HepG2 (cell line): Measurements from ENCODE around the gene GH2. TPM values are rescaled to one million over a fixed set of nuclear protein-coding genes. Genes with fewer than 3 reads are reported as not detected.
"Not testable (repeated sequence)": the region's sequence is repeated elsewhere in the genome, so short reads cannot be mapped to it uniquely, and the experiment has no call there.

Source experiments
- ATAC-seq: fragments of 200-7000 bp; cut with Tn5 transposase; 3 replicates; pipeline ENCODE4 v1.9.1; 2020; ENCODE audit warnings: mild to moderate bottlenecking, moderate library complexity
- BruUV-seq: library from RNA; stranded (reverse); fragments of 400-500 nt; replicated peaks from 2 replicates; lab custom pipeline; 2021; lab: Mats Ljungman, UMichigan
- CTCF ChIA-PET: fragments of 300-600 bp; formaldehyde crosslinking; extraction: SDS; loops from one replicate; lab custom pipeline; 2021; ENCODE audit warnings: low total read pairs, inconsistent platforms, low intra/inter-chr PET ratio; lab: Yijun Ruan, JAX
- POLR2A ChIA-PET: fragments of 350-600 bp; sonication (Branson Sonifier 250); formaldehyde crosslinking; loops from one replicate; lab custom pipeline; 2020; ENCODE audit warnings: antibody characterized with exemption, inconsistent platforms; lab: Yijun Ruan, JAX
- DNase-seq: peaks from one replicate; pipeline ENCODE4 v3.0.0-alpha.2; 2015; ENCODE audit warnings: low spot score
- FAIRE-seq: peaks from 3 replicates; lab custom pipeline; 2011; peaks lifted over from hg19 to GRCh38; lab: Jason Lieb, UNC
- H2AFZ ChIP-seq: one replicate; pipeline ENCODE4 v1.6.1; 2011; ENCODE audit warnings: low read length, inconsistent platforms
- H3K27ac ChIP-seq: fragments of 300-600 bp; 3 replicates; pipeline ENCODE4 v1.8.0; 2011; ENCODE audit warnings: mixed run types, mild to moderate bottlenecking, mixed read lengths, low read length, inconsistent platforms; ENCODE audit not compliant: insufficient read depth; ENCODE audit errors: extremely low read length
- H3K27me3 ChIP-seq, 2 experiments: fragments of 200-600 bp in 1 of 2; 2 replicates in 1 of 2; 3 replicates in 1 of 2; pipeline versions ENCODE4 v1.6.0 to v1.8.0; 2011; ENCODE audit warnings: low read length in 2 of 2, mild to moderate bottlenecking in 2 of 2, moderate library complexity in 2 of 2, inconsistent platforms in 1 of 2; ENCODE audit not compliant: insufficient read depth in 2 of 2, control insufficient read depth in 1 of 2
- H3K36me3 ChIP-seq, 2 experiments: fragments of 200-600 bp in 1 of 2; replicated peaks in 1 of 2; 2 replicates in 1 of 2; 3 replicates in 1 of 2; pipeline versions ENCODE4 v1.5.1 to v1.8.0; 2011; ENCODE audit warnings: low read length in 2 of 2, inconsistent platforms in 1 of 2; ENCODE audit not compliant: insufficient read depth in 2 of 2, control insufficient read depth in 1 of 2
- H3K4me1 ChIP-seq: 2 replicates; pipeline ENCODE4 v1.5.1; 2012; ENCODE audit warnings: low read length, inconsistent platforms; ENCODE audit not compliant: insufficient read depth
- H3K4me2 ChIP-seq: 2 replicates; pipeline ENCODE4 v1.6.0; 2011; ENCODE audit warnings: low read depth, low read length, inconsistent platforms
- H3K4me3 ChIP-seq, 3 experiments: fragments of 200-600 bp in 1 of 3; sonication (generic), shearing (Covaris generic) in 1 of 3; replicated peaks in 1 of 3; 2 replicates each; pipeline ENCODE4 v1.5.1; 2011 to 2016; ENCODE audit warnings: low read length in 3 of 3, inconsistent platforms in 2 of 3, low read depth in 2 of 3, mild to moderate bottlenecking in 2 of 3, control low read depth in 1 of 3, mixed read lengths in 1 of 3; ENCODE audit not compliant: insufficient read depth in 1 of 3
- H3K79me2 ChIP-seq: one replicate; pipeline ENCODE4 v1.6.1; 2011; ENCODE audit warnings: low read length, inconsistent platforms; ENCODE audit not compliant: insufficient read depth
- H3K9ac ChIP-seq: 2 replicates; pipeline ENCODE4 v1.6.0; 2011; ENCODE audit warnings: mild to moderate bottlenecking, low read depth, low read length, inconsistent platforms; ENCODE audit not compliant: insufficient read depth
- H3K9me3 ChIP-seq: 2 replicates; pipeline ENCODE4 v1.5.1; 2012; ENCODE audit warnings: mild to moderate bottlenecking, low read length
- H4K20me1 ChIP-seq: 2 replicates; pipeline ENCODE4 v1.6.0; 2011; ENCODE audit warnings: inconsistent platforms, mild to moderate bottlenecking, low read length, moderate library complexity; ENCODE audit not compliant: insufficient read depth
- ATF5 ChIP-seq: sonication (generic); formaldehyde crosslinking; IDR thresholded peaks from 2 replicates; pipeline ENCODE4 v1.4.0; 2020; ENCODE audit warnings: mild to moderate bottlenecking, low read depth, missing genetic modification reagents
- GFI1 ChIP-seq: sonication (generic); formaldehyde crosslinking; IDR thresholded peaks from 2 replicates; pipeline ENCODE4 v1.5.0; 2020; ENCODE audit warnings: missing genetic modification reagents, mild to moderate bottlenecking, borderline replicate concordance
- NR2C2 ChIP-seq: sonication (generic); formaldehyde crosslinking; IDR thresholded peaks from 2 replicates; pipeline ENCODE4 v1.4.0; 2020; ENCODE audit warnings: missing genetic modification reagents, mild to moderate bottlenecking, moderate library complexity, borderline replicate concordance
- ZNF275 ChIP-seq: sonication (generic); formaldehyde crosslinking; IDR thresholded peaks from 2 replicates; pipeline ENCODE4 v1.8.0; 2022; ENCODE audit warnings: missing genetic modification reagents, mild to moderate bottlenecking, inconsistent platforms, borderline replicate concordance
- ZNF318 ChIP-seq: sonication (generic); formaldehyde crosslinking; IDR thresholded peaks from 2 replicates; pipeline ENCODE4 v1.4.0; 2020; ENCODE audit warnings: mild to moderate bottlenecking, missing genetic modification reagents
- ZNF362 ChIP-seq: sonication (generic); formaldehyde crosslinking; IDR thresholded peaks from 2 replicates; pipeline ENCODE4 v1.4.0; 2020; ENCODE audit warnings: missing genetic modification reagents, mild to moderate bottlenecking, borderline replicate concordance
- ZNF430 ChIP-seq: sonication (generic); formaldehyde crosslinking; IDR thresholded peaks from 2 replicates; pipeline ENCODE4 v1.9.0; 2021; ENCODE audit warnings: mild to moderate bottlenecking, missing genetic modification reagents
- ZNF460 ChIP-seq: sonication (generic); formaldehyde crosslinking; IDR thresholded peaks from 2 replicates; pipeline ENCODE4 v1.5.1; 2020; ENCODE audit warnings: missing genetic modification reagents, mild to moderate bottlenecking, borderline replicate concordance
- ZNF572 ChIP-seq: sonication (generic); formaldehyde crosslinking; IDR thresholded peaks from 2 replicates; pipeline ENCODE4 v1.5.1; 2020; ENCODE audit warnings: mild to moderate bottlenecking, missing genetic modification reagents
- ZNF724P ChIP-seq: sonication (generic); formaldehyde crosslinking; IDR thresholded peaks from 2 replicates; pipeline ENCODE4 v1.8.0; 2022; ENCODE audit warnings: missing genetic modification reagents, borderline replicate concordance
- WGBS: methylation state at CpG from one replicate; pipeline ENCODE4 v1.1.6; 2017; ENCODE audit warnings: low lambda C conversion rate; 5-methylcytosine and 5-hydroxymethylcytosine counted together
- in situ Hi-C: cut with HindIII; loops from 2 replicates; pipeline ENCODE4 v1.10.0; 2017; ENCODE audit warnings: low pct_unique_long_range_greater_than_20kb; ENCODE audit not compliant: extremely low pct_ligation_motif_present
- intact Hi-C: fragments of 100-400 bp; cut with micrococcal nuclease; formaldehyde crosslinking; loops from one replicate; pipeline ENCODE4 v1.10.0; 2022; ENCODE audit not compliant: unreplicated experiment
- polyA plus RNA-seq, 8 experiments: library from polyadenylated mRNA; depleted of rRNA in 3 of 8; stranded (reverse) in 7 of 8; unstranded in 1 of 8; fragments of >200 nt; fragmentation: Illumina TruSeq in 4 of 8; extraction: Trizol in 4 of 8; gene quantifications; 2 replicates each; pipeline versions ENCODE4 v1.2.1 to v1.2.3, GENCODE V29; 2011 to 2016; ENCODE audit warnings: low read depth in 4 of 8, missing spikeins in 1 of 8, mixed read lengths in 1 of 8; ENCODE audit not compliant: insufficient read depth in 1 of 8
- total RNA-seq, 5 experiments: library from RNA; depleted of rRNA; stranded (reverse); fragments of >200 nt; fragmentation: Illumina TruSeq; extraction: Trizol; gene quantifications; 2 replicates each; pipeline ENCODE4 v1.2.3, GENCODE V29; 2016; ENCODE audit warnings: low read depth in 1 of 5

Gene GH2
- total and polyA plus RNA-seq, 2 of the 13 experiments (the other 11 are each of a cell fraction or from before 2014, with no cell fraction given): not detected

GRCh38 chr17:63843387-63843888, 38.3 kb downstream of the GH2 start:
- CTCF ChIA-PET, H3K36me3 ChIP-seq, ATAC-seq, H3K9me3 ChIP-seq, DNase-seq, FAIRE-seq, H4K20me1 ChIP-seq, H3K27me3 ChIP-seq: not testable (repeated sequence)
- POLR2A ChIA-PET: interaction anchor here (0.6 to 2.6 kb wide), 16 partner anchors 10 to 1930 kb away, joined by 3 to 28 read pairs (median 4); partner anchors contain the start of genes CCDC47, DCAF7, DDX42 and PSMC5
- Histone ChIP-seq H2AFZ (peak overlapping the region; percentile 24), H3K9ac (peak overlapping the region; percentile 63), H3K4me3 (peak overlapping the region; percentile 74 to 85 (median 74)), H3K4me1 (peaks cover 44% of the 10 kb centered on the region), H3K27ac (peak overlapping the region; percentile 77), H3K4me2 (peak overlapping the region; percentile 87), H3K79me2 (peaks cover 35% of the 10 kb centered on the region)
- intact Hi-C loops: loop anchor here (5.0 kb wide), 1 partner anchor 71 kb away; the partner anchor contains the start of genes CCDC47 and DDX42
- in situ Hi-C loops: loop anchor here (10.0 kb wide), 1 partner anchor 661 kb away; the partner anchor contains the start of genes CEP95 and DDX5
- TSS peak; percentile 93 for BruUV-seq
- WGBS: 4% methylated on average over 19 of the region's 19 CpGs
- TF ChIP-seq ZNF275 (CRISPR knock-in tag): peak; percentile 10; the same call in 1 of the 2 replicates
- peak; percentile 90; the same call in 1 of the 2 replicates for TF ChIP-seq NR2C2 (CRISPR knock-in tag)
- 0 out of 2 replicates have a peak, but pooled peaks have one; percentile 5 for TF ChIP-seq ZNF724P (CRISPR knock-in tag)
- TF ChIP-seq ZNF362 (CRISPR knock-in tag): peak; percentile 91
- TF ChIP-seq ZNF318 (CRISPR knock-in tag): 0 out of 2 replicates have a peak, but pooled peaks have one; percentile 65
- TF ChIP-seq ZNF460: peak; percentile 40; the same call in 1 of the 2 replicates
- 0 out of 2 replicates have a peak, but pooled peaks have one; percentile 57 for TF ChIP-seq ZNF572 (CRISPR knock-in tag)
- TF ChIP-seq ZNF430 (CRISPR knock-in tag): peak; percentile 50; the same call in 1 of the 2 replicates
- 0 out of 2 replicates have a peak, but pooled peaks have one; percentile 18 for TF ChIP-seq GFI1 (CRISPR knock-in tag)
- TF ChIP-seq ATF5 (CRISPR knock-in tag): 0 out of 2 replicates have a peak, but pooled peaks have one; percentile 4
